Natural killer cell (primary cell): Measurements from ENCODE around the gene ZMIZ1. TPM values are rescaled to one million over a fixed set of nuclear protein-coding genes. Genes with fewer than 3 reads are reported as not detected.

Experiments
- ATAC-seq, 3 donors: fragments of 150-1000 bp in 2 of 3; fragments of 200-7000 bp in 1 of 3; cut with Tn5 transposase; 1 replicate in 1 of 3; 2 replicates in 2 of 3; pipeline ENCODE4 v1.10.0; 2021; ENCODE audit warnings: mild to moderate bottlenecking in 2 of 3, moderate library complexity in 2 of 3
- DNase-seq, 2 donors: peaks; one replicate each; pipeline versions ENCODE4 v3.0.0 to v3.0.0-alpha.2; 2013 to 2021; ENCODE audit warnings: mixed read lengths in 1 of 2
- H3K27ac ChIP-seq: one replicate; pipeline ENCODE4 v1.5.1; 2013; ENCODE audit warnings: mild to moderate bottlenecking, low read length
- H3K27me3 ChIP-seq: one replicate; pipeline ENCODE4 v1.6.1; 2013; ENCODE audit warnings: low read length; ENCODE audit not compliant: control insufficient read depth, insufficient read depth
- H3K36me3 ChIP-seq: one replicate; pipeline ENCODE4 v1.6.1; 2013; ENCODE audit warnings: low read length; ENCODE audit not compliant: control insufficient read depth, insufficient read depth
- H3K4me1 ChIP-seq: one replicate; pipeline ENCODE4 v1.6.1; 2013; ENCODE audit warnings: low read length; ENCODE audit not compliant: control insufficient read depth, insufficient read depth
- H3K4me3 ChIP-seq: one replicate; pipeline ENCODE4 v1.5.1; 2013; ENCODE audit warnings: low read length
- H3K9me3 ChIP-seq: one replicate; pipeline ENCODE4 v1.6.1; 2013; ENCODE audit warnings: low read length; ENCODE audit not compliant: control insufficient read depth, insufficient read depth
- H3K27ac Mint-ChIP-seq, 2 donors: one replicate each; pipeline ENCODE4 v1.8.0; 2022; ENCODE audit warnings: mild to moderate bottlenecking in 2 of 2, mixed read lengths in 2 of 2, moderate library complexity in 1 of 2
- H3K27me3 Mint-ChIP-seq, 2 donors: one replicate each; pipeline ENCODE4 v1.8.0; 2022; ENCODE audit warnings: low read depth in 2 of 2, mixed read lengths in 2 of 2
- H3K36me3 Mint-ChIP-seq: one replicate; pipeline ENCODE4 v1.8.0; 2022; ENCODE audit warnings: mixed read lengths
- H3K4me1 Mint-ChIP-seq, 2 donors: one replicate each; pipeline ENCODE4 v1.8.0; 2022; ENCODE audit warnings: mixed read lengths in 2 of 2
- H3K4me3 Mint-ChIP-seq: one replicate; pipeline ENCODE4 v1.8.0; 2022; ENCODE audit warnings: mild to moderate bottlenecking, moderate library complexity, mixed read lengths
- H3K9me3 Mint-ChIP-seq, 2 donors: one replicate each; pipeline ENCODE4 v1.8.0; 2022; ENCODE audit warnings: mixed read lengths in 2 of 2
- CTCF ChIP-seq: fragments of 200-600 bp; IDR thresholded peaks from one replicate; pipeline ENCODE4 v1.8.0; 2022; ENCODE audit warnings: antibody characterized with exemption
- WGBS: methylation state at CpG from one replicate; pipeline ENCODE4 v1.1.7; 2013; ENCODE audit warnings: missing lambda C conversion rate; ENCODE audit not compliant: insufficient coverage; 5-methylcytosine and 5-hydroxymethylcytosine counted together
- intact Hi-C: fragments of 100-400 bp; cut with micrococcal nuclease; formaldehyde crosslinking; loops from one replicate; pipeline ENCODE4 v1.14.2; 2022
- total RNA-seq, 4 donors: library from RNA; stranded (reverse); fragments of 120-200 nt in 1 of 4; gene quantifications; one replicate each; pipeline versions ENCODE4 v1.2.3 to v1.2.4, GENCODE V29; 2013 to 2022

The ZMIZ1 gene
- total RNA-seq, 3 donors from 2014 or later (not counting 1 experiment from before 2014, with no cell fraction given) = 36.5 to 51.5 (median 37.9) TPM

GRCh38 chr10:79044846-79045245 is 23.9 kb upstream of the ZMIZ1 start:
- H3K4me3 ChIP-seq = no peak overlapping the region
- Mint-ChIP-seq H3K4me3 (no peak overlapping the region), H3K27ac (no peak overlapping the region), H3K27me3 (peaks cover 10 to 19% of the 10 kb centered on the region in 2 donors), H3K9me3 (no peaks in the 10 kb centered on the region), H3K36me3 (no peaks in the 10 kb centered on the region), H3K4me1 (peaks cover 6 to 26% of the 10 kb centered on the region in 2 donors)
- peaks cover 24% of the 10 kb centered on the region for H3K4me1 ChIP-seq
- H3K27me3 ChIP-seq = peaks cover 4% of the 10 kb centered on the region
- H3K36me3 ChIP-seq = no peaks in the 10 kb centered on the region
- no peaks in the 10 kb centered on the region for H3K9me3 ChIP-seq
- TF ChIP-seq CTCF = no peak
- no peak for DNase-seq
- intact Hi-C loops = no loop called here
- H3K27ac ChIP-seq = no peak overlapping the region
- WGBS = 85% methylated on average over 4 of the region's 4 CpGs
- no peak for ATAC-seq

- Mint-ChIP-seq H3K27ac (no peak overlapping the region), H3K36me3 (no peaks in the 10 kb centered on the region), H3K4me1 (peaks cover 6 to 26% of the 10 kb centered on the region in 2 donors), H3K27me3 (peaks cover 10 to 18% of the 10 kb centered on the region in 2 donors), H3K4me3 (no peak overlapping the region), H3K9me3 (no peaks in the 10 kb centered on the region)
- ATAC-seq = no peak
- Histone ChIP-seq H3K9me3 (no peaks in the 10 kb centered on the region), H3K27me3 (peaks cover 4% of the 10 kb centered on the region), H3K27ac (no peak overlapping the region), H3K4me3 (no peak overlapping the region), H3K36me3 (no peaks in the 10 kb centered on the region), H3K4me1 (peaks cover 24% of the 10 kb centered on the region)
- WGBS = 76% methylated on average over 9 of the region's 9 CpGs
- intact Hi-C loops = no loop called here
- no peak for TF ChIP-seq CTCF
- no peak for DNase-seq
Observed at GRCh38 chr10:79045566-79046175, 23.1 kb upstream of the ZMIZ1 start.

- ATAC-seq (no peak), DNase-seq (no peak)
- H3K27me3 Mint-ChIP-seq = peaks cover 4 to 12% of the 10 kb centered on the region in 2 donors
- peaks cover 6 to 26% of the 10 kb centered on the region in 2 donors for H3K4me1 Mint-ChIP-seq
- Histone ChIP-seq H3K4me1 (peaks cover 24% of the 10 kb centered on the region), H3K4me3 (no peak overlapping the region), H3K27me3 (no peaks in the 10 kb centered on the region), H3K9me3 (no peaks in the 10 kb centered on the region), H3K27ac (no peak overlapping the region), H3K36me3 (no peaks in the 10 kb centered on the region)
- TF ChIP-seq CTCF = no peak
- no peak overlapping the region for H3K27ac Mint-ChIP-seq
- no peaks in the 10 kb centered on the region for H3K9me3 Mint-ChIP-seq
- no peaks in the 10 kb centered on the region for H3K36me3 Mint-ChIP-seq
- WGBS = 91% methylated on average over 9 of the region's 9 CpGs
- intact Hi-C loops = no loop called here
- no peak overlapping the region for H3K4me3 Mint-ChIP-seq
Observed at GRCh38 chr10:79046326-79046725, 22.4 kb upstream of the ZMIZ1 start.
